PC-3 (cell line): ENCODE data around the gene PCDH8.

Source experiments
- CTCF ChIP-seq: fragments of 300-600 bp; sonication (generic); conservative IDR thresholded peaks from 2 replicates; pipeline ENCODE4 v1.5.1; 2017; ENCODE audit warnings: antibody characterized with exemption, low read depth, mild to moderate bottlenecking, low read length
- EZH2 ChIP-seq: fragments of 300-600 bp; sonication (generic); IDR thresholded peaks from one replicate; pipeline ENCODE4 v1.6.1; 2017; ENCODE audit warnings: antibody characterized with exemption, mild to moderate bottlenecking, low read length; ENCODE audit not compliant: unreplicated experiment
- EZH2phosphoT487 ChIP-seq: fragments of 300-600 bp; sonication (generic); IDR thresholded peaks from 2 replicates; pipeline ENCODE4 v1.6.1; 2018; ENCODE audit warnings: mild to moderate bottlenecking, antibody characterized with exemption, low read length, borderline replicate concordance

DNA sequence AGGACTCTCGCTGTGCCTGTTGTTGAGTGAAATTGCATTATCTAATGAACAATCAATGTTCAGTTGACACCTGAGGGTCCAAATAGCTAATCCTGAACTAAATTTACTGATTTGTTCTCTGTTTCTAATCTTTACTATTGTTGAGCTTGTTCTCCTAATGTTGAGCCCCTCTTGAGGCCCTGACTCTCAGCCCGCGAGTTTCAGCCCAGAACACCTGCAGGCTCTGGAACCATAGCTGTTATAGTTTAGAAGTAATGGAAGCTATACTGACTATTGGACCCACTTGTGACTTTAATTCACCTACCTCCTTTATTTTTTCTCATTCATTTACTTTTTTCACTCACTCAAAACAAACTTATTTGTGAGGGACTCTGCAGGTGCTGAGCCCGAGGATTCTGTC, 20.6 kb upstream of the PCDH8 start:
- TF ChIP-seq CTCF (no peak), EZH2 (no peak), EZH2phosphoT487 (no peak)
